SJCRH30 (cell line): ENCODE measurements around the gene PDZRN3. TPM values are rescaled to one million over a fixed set of nuclear protein-coding genes. Genes with fewer than 3 reads are reported as not detected.

Experiments used
- DNase-seq, 2 experiments: peaks; one replicate each; pipeline ENCODE4 v3.0.0-alpha.2; 2015 to 2020
- H3K27ac ChIP-seq: fragments of 250-450 bp; sonication (Bioruptor Pico); 2 replicates; pipeline ENCODE4 v1.5.1; 2020; ENCODE audit warnings: mild to moderate bottlenecking, moderate library complexity
- H3K27me3 ChIP-seq: fragments of 250-450 bp; sonication (Bioruptor Pico); 2 replicates; pipeline ENCODE4 v1.5.1; 2020; ENCODE audit warnings: mild to moderate bottlenecking, moderate library complexity
- H3K36me3 ChIP-seq: fragments of 250-450 bp; sonication (Bioruptor Pico); 2 replicates; pipeline ENCODE4 v1.5.1; 2020; ENCODE audit warnings: mild to moderate bottlenecking, moderate library complexity
- H3K4me1 ChIP-seq: fragments of 250-450 bp; sonication (Bioruptor Pico); 2 replicates; pipeline ENCODE4 v1.5.1; 2020; ENCODE audit warnings: mild to moderate bottlenecking, moderate library complexity
- H3K4me3 ChIP-seq: fragments of 250-450 bp; sonication (Bioruptor Pico); 2 replicates; pipeline ENCODE4 v1.5.1; 2020; ENCODE audit warnings: mild to moderate bottlenecking, moderate library complexity
- H3K9me3 ChIP-seq: fragments of 250-450 bp; sonication (Bioruptor Pico); replicated peaks from 2 replicates; pipeline ENCODE4 v1.5.1; 2020; ENCODE audit warnings: mild to moderate bottlenecking, moderate library complexity
- total RNA-seq: library from RNA; depleted of rRNA; stranded (reverse); fragments of >200 nt; shearing (Covaris generic); gene quantifications from 2 replicates; pipeline ENCODE4 v1.2.3, GENCODE V29; 2014

Gene PDZRN3
- total RNA-seq, 1 experiment from 2014 or later, result 27.3 TPM

GRCh38 chr3:73448761-73449301 lies 175.9 kb downstream of the PDZRN3 start:
- H3K9me3 ChIP-seq, result no peaks in the 10 kb centered on the region
- H3K36me3 ChIP-seq, result no peaks in the 10 kb centered on the region
- H3K4me1 ChIP-seq, result peaks cover 28% of the 10 kb centered on the region
- H3K4me3 ChIP-seq, result no peak overlapping the region
- no peaks in the 10 kb centered on the region for H3K27me3 ChIP-seq
- H3K27ac ChIP-seq, result peak overlapping the region; percentile 77
- peak; percentile 13 to 57 for DNase-seq

- Histone ChIP-seq H3K4me1 (peaks cover 28% of the 10 kb centered on the region), H3K27me3 (no peaks in the 10 kb centered on the region), H3K4me3 (no peak overlapping the region), H3K36me3 (no peaks in the 10 kb centered on the region), H3K27ac (peak overlapping the region; percentile 77), H3K9me3 (no peaks in the 10 kb centered on the region)
- DNase-seq, result no peak
Observed at GRCh38 chr3:73448041-73448440, 176.7 kb downstream of the PDZRN3 start.

- peaks cover 28% of the 10 kb centered on the region for H3K4me1 ChIP-seq
- H3K27me3 ChIP-seq, result no peaks in the 10 kb centered on the region
- no peak overlapping the region for H3K27ac ChIP-seq
- H3K36me3 ChIP-seq, result no peaks in the 10 kb centered on the region
- no peaks in the 10 kb centered on the region for H3K9me3 ChIP-seq
- no peak for DNase-seq
- H3K4me3 ChIP-seq, result no peak overlapping the region
Observed at GRCh38 chr3:73447111-73447510, 177.6 kb downstream of the PDZRN3 start.

DNA sequence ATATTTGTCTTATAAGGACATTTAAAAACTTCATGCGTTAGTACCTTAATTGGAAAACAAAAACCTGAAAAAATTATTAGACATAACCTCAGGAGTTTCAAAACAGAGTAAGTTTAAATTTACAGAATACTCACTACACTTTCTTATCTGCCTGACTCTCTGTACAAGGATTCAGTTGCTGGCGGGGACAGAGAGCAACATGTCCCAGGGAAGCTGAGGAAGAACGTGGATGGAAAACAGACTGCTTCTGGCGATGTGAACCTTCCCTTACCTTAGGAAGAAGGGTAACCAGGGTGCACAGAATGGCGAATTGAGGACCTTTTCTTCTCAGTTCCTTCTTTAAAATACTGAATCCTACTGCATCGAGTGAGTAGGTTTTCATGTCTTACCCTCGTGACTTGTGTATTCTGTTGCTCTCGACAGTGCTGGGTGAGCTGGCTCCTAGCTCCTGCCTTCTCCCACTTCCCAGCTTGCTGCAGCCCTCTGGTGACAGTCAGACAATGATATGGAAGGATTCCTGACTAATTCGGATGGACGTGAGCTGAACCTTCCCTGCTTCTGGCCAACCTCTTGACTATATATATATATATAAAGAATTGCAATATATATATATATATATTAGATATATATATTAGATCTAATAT lies 178.2 kb downstream of the PDZRN3 start:
- H3K4me3 ChIP-seq, result no peak overlapping the region
- no peaks in the 10 kb centered on the region for H3K27me3 ChIP-seq
- H3K4me1 ChIP-seq, result peaks cover 28% of the 10 kb centered on the region
- no peaks in the 10 kb centered on the region for H3K9me3 ChIP-seq
- no peak for DNase-seq
- no peaks in the 10 kb centered on the region for H3K36me3 ChIP-seq
- no peak overlapping the region for H3K27ac ChIP-seq

- Histone ChIP-seq H3K27ac (no peak overlapping the region), H3K36me3 (no peaks in the 10 kb centered on the region), H3K4me3 (no peak overlapping the region), H3K27me3 (no peaks in the 10 kb centered on the region), H3K9me3 (no peaks in the 10 kb centered on the region), H3K4me1 (peaks cover 18% of the 10 kb centered on the region)
- DNase-seq, result no peak
Observed at GRCh38 chr3:73442886-73443285, 181.9 kb downstream of the PDZRN3 start.

DNA sequence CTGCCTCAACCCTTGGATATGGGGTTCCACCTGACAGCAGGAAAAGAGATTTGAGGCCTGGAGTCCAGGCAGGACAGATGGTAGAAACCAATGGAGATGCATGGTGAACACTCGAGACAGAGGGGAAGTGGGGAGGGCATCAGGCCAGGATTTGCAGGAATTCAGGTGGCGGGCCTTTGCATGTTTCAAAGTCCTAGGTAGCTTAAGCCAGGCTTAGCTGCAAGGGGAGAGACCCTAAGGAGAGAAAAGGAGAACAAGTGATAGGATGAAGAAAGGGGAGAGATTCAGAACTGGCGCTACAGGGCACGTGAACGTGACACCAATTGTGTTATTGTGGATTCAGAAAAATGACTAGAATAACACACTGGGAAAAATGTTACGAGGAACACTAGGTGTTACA lies 182.6 kb downstream of the PDZRN3 start:
- Histone ChIP-seq H3K4me1 (peaks cover 22% of the 10 kb centered on the region), H3K9me3 (no peaks in the 10 kb centered on the region), H3K27ac (no peak overlapping the region), H3K36me3 (no peaks in the 10 kb centered on the region), H3K27me3 (no peaks in the 10 kb centered on the region), H3K4me3 (no peak overlapping the region)
- no peak for DNase-seq

DNA sequence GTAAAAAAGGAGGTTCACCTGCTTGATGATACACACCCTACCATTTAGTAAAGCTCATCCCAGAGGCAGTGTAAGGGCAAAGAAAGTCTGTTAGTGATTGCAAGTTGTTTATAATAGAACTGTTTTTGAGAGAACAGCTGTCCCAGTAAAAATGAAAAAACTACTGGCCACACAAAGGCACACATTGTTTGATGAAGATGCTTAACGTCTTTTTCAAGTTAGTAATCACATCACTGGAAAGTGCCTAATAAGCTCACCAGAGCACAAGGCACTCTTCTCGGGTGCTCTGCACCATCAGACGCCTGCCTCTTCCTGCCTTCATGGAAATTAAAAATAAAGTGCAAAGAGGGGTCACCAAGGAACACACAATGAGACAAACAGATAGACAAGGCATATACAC lies 186.9 kb downstream of the PDZRN3 start:
- DNase-seq, result peak; percentile 65 to 87
- H3K27ac ChIP-seq, result peak overlapping the region; percentile 88
- no peak overlapping the region for H3K4me3 ChIP-seq
- H3K36me3 ChIP-seq, result no peaks in the 10 kb centered on the region
- peaks cover 31% of the 10 kb centered on the region for H3K4me1 ChIP-seq
- no peaks in the 10 kb centered on the region for H3K27me3 ChIP-seq
- H3K9me3 ChIP-seq, result no peaks in the 10 kb centered on the region

- Histone ChIP-seq H3K4me1 (peaks cover 42% of the 10 kb centered on the region), H3K27ac (no peak overlapping the region), H3K9me3 (no peaks in the 10 kb centered on the region), H3K36me3 (no peaks in the 10 kb centered on the region), H3K27me3 (no peaks in the 10 kb centered on the region), H3K4me3 (no peak overlapping the region)
- DNase-seq, result no peak
Observed at GRCh38 chr3:73435055-73435454, 189.7 kb downstream of the PDZRN3 start.

- DNase-seq, result peak; percentile 84 to 89
- Histone ChIP-seq H3K27ac (peak overlapping the region; percentile 49), H3K4me3 (peak overlapping the region; percentile 53), H3K36me3 (no peaks in the 10 kb centered on the region), H3K4me1 (peaks cover 33% of the 10 kb centered on the region), H3K9me3 (no peaks in the 10 kb centered on the region), H3K27me3 (no peaks in the 10 kb centered on the region)
Observed at GRCh38 chr3:73433687-73434086, 191.1 kb downstream of the PDZRN3 start.

DNA sequence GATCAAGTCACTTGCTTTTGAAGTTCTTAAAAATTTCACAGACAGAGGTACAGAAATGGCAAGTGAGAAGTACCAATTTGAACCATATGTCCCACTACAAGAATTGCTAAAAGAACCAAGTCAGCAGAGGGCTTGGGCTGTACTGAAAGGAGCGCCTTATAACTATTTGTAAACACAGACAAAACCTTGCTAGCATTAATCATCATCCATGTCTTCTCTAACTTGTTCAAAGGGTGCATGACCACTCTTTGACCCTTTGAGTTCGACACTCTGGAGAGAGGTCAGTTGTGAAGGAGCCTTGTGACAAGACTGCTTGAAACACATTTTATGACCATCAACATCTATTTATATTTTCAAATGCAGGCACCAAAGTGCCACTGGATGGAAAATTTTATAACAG lies 191.7 kb downstream of the PDZRN3 start:
- peak overlapping the region; percentile 49 for H3K27ac ChIP-seq
- peaks cover 30% of the 10 kb centered on the region for H3K4me1 ChIP-seq
- H3K9me3 ChIP-seq, result no peaks in the 10 kb centered on the region
- peak overlapping the region; percentile 53 for H3K4me3 ChIP-seq
- H3K27me3 ChIP-seq, result no peaks in the 10 kb centered on the region
- no peak for DNase-seq
- H3K36me3 ChIP-seq, result no peaks in the 10 kb centered on the region

- Histone ChIP-seq H3K4me3 (peak overlapping the region; percentile 53), H3K27ac (peak overlapping the region; percentile 49), H3K9me3 (no peaks in the 10 kb centered on the region), H3K27me3 (no peaks in the 10 kb centered on the region), H3K36me3 (no peaks in the 10 kb centered on the region), H3K4me1 (peaks cover 33% of the 10 kb centered on the region)
- no peak for DNase-seq
Observed at GRCh38 chr3:73432706-73433032, 192.1 kb downstream of the PDZRN3 start.

DNA sequence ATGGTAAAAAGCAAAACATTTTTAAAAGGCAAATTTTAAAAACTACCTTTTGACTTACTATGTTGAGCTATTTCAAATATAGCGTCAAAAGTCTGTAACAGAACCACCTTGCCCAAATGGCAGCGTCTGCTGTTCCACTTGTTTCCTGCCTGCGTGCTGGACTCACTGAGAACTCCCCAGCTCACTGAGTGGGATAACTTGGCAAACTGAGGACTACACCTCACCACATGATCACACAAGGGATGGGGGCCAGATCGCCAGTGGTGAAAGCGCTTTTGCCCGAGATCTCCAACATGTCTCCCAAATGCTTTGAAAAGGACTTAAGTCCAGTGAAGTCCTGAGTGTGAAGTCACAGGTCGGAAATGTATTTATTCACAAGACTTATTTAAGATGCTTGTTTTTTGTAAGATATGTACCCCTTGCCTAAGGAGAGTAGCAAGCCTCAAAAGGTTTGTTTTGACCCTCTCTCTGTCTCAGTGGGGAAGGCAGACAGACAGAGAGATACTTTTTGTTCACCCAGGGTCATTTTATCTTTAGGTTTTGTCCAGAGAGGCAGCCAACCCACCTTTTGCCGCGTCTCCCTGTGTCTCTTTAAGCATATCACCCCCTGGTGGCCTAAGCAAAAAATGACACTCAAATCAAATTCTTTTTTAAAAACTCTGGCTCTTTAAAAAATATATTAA lies 192.6 kb downstream of the PDZRN3 start:
- H3K36me3 ChIP-seq, result no peaks in the 10 kb centered on the region
- peak overlapping the region; percentile 53 for H3K4me3 ChIP-seq
- H3K27me3 ChIP-seq, result no peaks in the 10 kb centered on the region
- peaks cover 31% of the 10 kb centered on the region for H3K4me1 ChIP-seq
- H3K9me3 ChIP-seq, result no peaks in the 10 kb centered on the region
- H3K27ac ChIP-seq, result peak overlapping the region; percentile 30; the same call in 1 of the 2 replicates
- peak; percentile 48 to 74 for DNase-seq

DNA sequence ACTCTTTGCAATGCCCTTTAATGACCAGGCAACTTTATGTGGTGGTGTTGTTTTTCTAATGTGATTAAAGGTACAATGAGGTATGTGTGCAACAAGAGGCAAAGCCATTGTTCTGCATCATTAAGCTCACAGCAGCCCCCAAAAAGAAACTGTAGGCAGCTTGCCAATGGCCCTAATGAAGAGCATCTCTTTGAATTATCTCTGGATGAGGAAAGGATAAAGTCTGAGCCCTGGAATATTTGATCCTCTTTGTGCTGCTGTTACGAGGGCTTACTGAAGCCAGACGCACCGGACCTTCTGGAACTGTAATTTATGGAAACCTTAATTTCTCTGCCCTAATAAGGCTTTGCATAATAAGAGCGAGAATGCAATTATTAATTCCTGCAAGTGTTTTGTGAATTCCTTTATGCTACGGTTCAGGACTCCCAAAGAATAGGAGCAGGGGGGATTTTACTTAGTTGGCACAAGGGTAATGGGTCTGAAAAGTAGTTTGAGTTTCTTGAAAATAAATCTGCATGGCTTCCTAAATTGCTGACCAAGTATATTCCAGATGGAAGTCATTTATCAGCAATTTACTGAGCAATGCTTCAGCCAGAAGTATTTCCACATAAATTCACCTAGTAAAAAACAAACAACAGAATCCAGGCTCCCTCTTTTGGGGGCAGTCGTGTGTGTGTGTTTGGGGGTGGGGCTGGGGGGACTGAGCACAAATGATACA lies 193.4 kb downstream of the PDZRN3 start:
- H3K4me1 ChIP-seq, result peaks cover 36% of the 10 kb centered on the region
- H3K27me3 ChIP-seq, result no peaks in the 10 kb centered on the region
- H3K27ac ChIP-seq, result no peak overlapping the region
- DNase-seq, result peak in 1 of 2 experiments; percentile 30
- H3K9me3 ChIP-seq, result no peaks in the 10 kb centered on the region
- no peaks in the 10 kb centered on the region for H3K36me3 ChIP-seq
- H3K4me3 ChIP-seq, result no peak overlapping the region

GRCh38 chr3:73427048-73427706 lies 197.6 kb downstream of the PDZRN3 start:
- H3K27me3 ChIP-seq, result no peaks in the 10 kb centered on the region
- peak; percentile 65 to 85 for DNase-seq
- no peaks in the 10 kb centered on the region for H3K9me3 ChIP-seq
- no peaks in the 10 kb centered on the region for H3K36me3 ChIP-seq
- peak overlapping the region; percentile 26 for H3K4me3 ChIP-seq
- H3K27ac ChIP-seq, result peak overlapping the region; percentile 88
- H3K4me1 ChIP-seq, result peaks cover 35% of the 10 kb centered on the region

- peak overlapping the region; percentile 88 for H3K27ac ChIP-seq
- no peaks in the 10 kb centered on the region for H3K36me3 ChIP-seq
Observed at GRCh38 chr3:73426606-73427005, 198.1 kb downstream of the PDZRN3 start.

More at GRCh38 chr3:73426606-73427005, 198.1 kb downstream of the PDZRN3 start:
- Histone ChIP-seq H3K4me1 (peaks cover 29% of the 10 kb centered on the region), H3K4me3 (peak overlapping the region; percentile 26), H3K27me3 (no peaks in the 10 kb centered on the region), H3K9me3 (no peaks in the 10 kb centered on the region)
- peak in 1 of 2 experiments; percentile 34 for DNase-seq
